HepG2 (cell line): ENCODE data around the gene EIF4G1. TPM values are rescaled to one million over a fixed set of nuclear protein-coding genes. Genes with fewer than 3 reads are reported as not detected.

ENCODE experiments used
- AKNA ChIP-seq: sonication (generic); formaldehyde crosslinking; IDR thresholded peaks from 2 replicates; pipeline ENCODE4 v1.4.0; 2020; ENCODE audit warnings: missing genetic modification reagents, borderline replicate concordance
- ARID4A ChIP-seq: sonication (generic); formaldehyde crosslinking; IDR thresholded peaks from 2 replicates; pipeline ENCODE4 v1.5.0; 2020; ENCODE audit warnings: mild to moderate bottlenecking, missing genetic modification reagents, borderline replicate concordance
- RARA ChIP-seq: IDR thresholded peaks from 2 replicates; pipeline ENCODE4 v1.6.1; 2016; ENCODE audit warnings: missing genetic modification reagents, missing compliant biosample characterization
- SNAPC4 ChIP-seq: sonication (generic); formaldehyde crosslinking; IDR thresholded peaks from 2 replicates; pipeline ENCODE4 v1.4.0; 2020; ENCODE audit warnings: mild to moderate bottlenecking, missing genetic modification reagents
- TFE3 ChIP-seq: IDR thresholded peaks from 2 replicates; pipeline ENCODE4 v1.6.1; 2016
- ZBTB26 ChIP-seq: IDR thresholded peaks from 2 replicates; pipeline ENCODE4 v1.6.1; 2016; ENCODE audit warnings: missing compliant biosample characterization, missing genetic modification reagents, borderline replicate concordance
- ZFX ChIP-seq: sonication (generic); formaldehyde crosslinking; IDR thresholded peaks from 2 replicates; pipeline ENCODE4 v1.4.0; 2020; ENCODE audit warnings: mild to moderate bottlenecking, low read depth, missing genetic modification reagents, moderate library complexity
- ZNF496 ChIP-seq: sonication (generic); formaldehyde crosslinking; IDR thresholded peaks from 2 replicates; pipeline ENCODE4 v1.8.1; 2023; ENCODE audit warnings: mild to moderate bottlenecking, moderate library complexity, missing genetic modification reagents; ENCODE audit not compliant: insufficient replicate concordance
- polyA plus RNA-seq, 8 experiments: library from polyadenylated mRNA; depleted of rRNA in 3 of 8; stranded (reverse) in 7 of 8; unstranded in 1 of 8; fragments of >200 nt; fragmentation: Illumina TruSeq in 4 of 8; extraction: Trizol in 4 of 8; gene quantifications; 2 replicates each; pipeline versions ENCODE4 v1.2.1 to v1.2.3, GENCODE V29; 2011 to 2016; ENCODE audit warnings: low read depth in 4 of 8, missing spikeins in 1 of 8, mixed read lengths in 1 of 8; ENCODE audit not compliant: insufficient read depth in 1 of 8
- total RNA-seq, 5 experiments: library from RNA; depleted of rRNA; stranded (reverse); fragments of >200 nt; fragmentation: Illumina TruSeq; extraction: Trizol; gene quantifications; 2 replicates each; pipeline ENCODE4 v1.2.3, GENCODE V29; 2016; ENCODE audit warnings: low read depth in 1 of 5

The EIF4G1 gene
- total and polyA plus RNA-seq, 2 of the 13 experiments (the other 11 are each of a cell fraction or from before 2014, with no cell fraction given) = 208 to 213 TPM

- TF ChIP-seq ZBTB26 (CRISPR knock-in tag) = 0 out of 2 replicates have a peak, but pooled peaks have one; percentile 6
- no peak for TF ChIP-seq AKNA
- no peak for TF ChIP-seq ZNF496 (CRISPR knock-in tag)
- TF ChIP-seq TFE3 (CRISPR knock-in tag) = 0 out of 2 replicates have a peak, but pooled peaks have one; percentile 13
- TF ChIP-seq RARA = 0 out of 2 replicates have a peak, but pooled peaks have one; percentile 4
- TF ChIP-seq SNAPC4 = 0 out of 2 replicates have a peak, but pooled peaks have one; percentile 7
- TF ChIP-seq ZFX (CRISPR knock-in tag) = peak; percentile 88; the same call in 1 of the 2 replicates
- TF ChIP-seq ARID4A (CRISPR knock-in tag) = peak; percentile 34; the same call in 1 of the 2 replicates
These were observed 22.4 kb downstream of the EIF4G1 start (continued) for GRCh38 chr3:184336547-184337398.
